Right lobe of liver (tissue), 6 donors: ENCODE measurements around the gene EPHA6. TPM values are rescaled to one million over a fixed set of nuclear protein-coding genes. Genes with fewer than 3 reads are reported as not detected.

Experiments
- ATAC-seq, 4 donors: fragments of 200-7000 bp; cut with Tn5 transposase; one replicate each; pipeline ENCODE4 v1.9.1; 2020; ENCODE audit warnings: mild to moderate bottlenecking in 4 of 4, moderate library complexity in 4 of 4
- DNase-seq, 3 donors: peaks; one replicate each; pipeline ENCODE4 v3.0.0-alpha.2; 2020
- H3K27ac ChIP-seq, 3 donors: fragments of 200-600 bp; one replicate each; pipeline ENCODE4 v1.8.0; 2022
- H3K27me3 ChIP-seq, 2 donors: fragments of 200-600 bp; one replicate each; pipeline ENCODE4 v1.8.0; 2022
- H3K36me3 ChIP-seq, 4 donors: fragments of 200-600 bp; sonication (generic) in 1 of 4; one replicate each; pipeline versions ENCODE4 v1.5.1 to v1.8.0; 2017 to 2022; ENCODE audit warnings: control low read depth in 1 of 4
- H3K4me1 ChIP-seq, 4 donors: fragments of 200-600 bp; sonication (generic) in 1 of 4; one replicate each; pipeline versions ENCODE4 v1.5.1 to v1.8.0; 2017 to 2022; ENCODE audit warnings: control low read depth in 1 of 4
- H3K4me3 ChIP-seq, 3 donors: fragments of 200-600 bp; one replicate each; pipeline ENCODE4 v1.8.0; 2022
- H3K9me3 ChIP-seq, 4 donors: fragments of 200-600 bp; sonication (generic) in 1 of 4; one replicate each; pipeline versions ENCODE4 v1.5.1 to v1.8.0; 2017 to 2022; ENCODE audit warnings: control low read depth in 1 of 4
- CTCF ChIP-seq, 4 donors: fragments of 200-600 bp in 3 of 4; fragments of 450-650 bp in 1 of 4; IDR thresholded peaks; one replicate each; pipeline versions ENCODE4 v1.5.1 to v1.8.0; 2016 to 2022; ENCODE audit warnings: antibody characterized with exemption in 4 of 4, mild to moderate bottlenecking in 2 of 4
- POLR2A ChIP-seq: fragments of 450-650 bp; IDR thresholded peaks from one replicate; pipeline ENCODE4 v1.6.1; 2017; ENCODE audit warnings: antibody characterized with exemption, mild to moderate bottlenecking
- WGBS: methylation state at CpG from one replicate; pipeline ENCODE4 v1.1.6; 2018; ENCODE audit warnings: low coverage, low lambda C conversion rate; ENCODE audit not compliant: insufficient coverage; ENCODE audit errors: missing lambda C conversion rate; 5-methylcytosine and 5-hydroxymethylcytosine counted together
- intact Hi-C, 2 donors: fragments of 100-400 bp; cut with DNase I; formaldehyde crosslinking; loops; one replicate each; pipeline versions ENCODE4 v1.11.2 to v1.14.1; 2022
- total RNA-seq, 6 experiments: library from RNA; depleted of rRNA in 2 of 6; stranded (reverse); fragments of >200 nt in 2 of 6; fragmentation: NEBNext Ultra II Directional in 3 of 6; extraction: Animal tissue kit (Norgen Biotek cat#: 25700) in 3 of 6; gene quantifications; one replicate each; pipeline versions ENCODE4 v1.1.0 to v1.2.4, GENCODE V29; 2016 to 2023
- donor health status: DM: no; HTN: yes; CAD: no.
- donor health status: DM: no; HTN: no; CAD: no.
- donor health status: DM: no; HTN: no; CAD: no.
- donor health status: DM: no; HTN: yes; CAD: no.
- donor health status: DM: no; HTN: yes; CAD: no.

The EPHA6 gene
- total RNA-seq, 6 experiments from 2014 or later, result not detected

GRCh38 chr3:97647441-97647982, 833.1 kb downstream of the EPHA6 start:
- TF ChIP-seq CTCF (IDR thresholded peaks at IDR 0.05) (no peak), POLR2A (no peak)
- Histone ChIP-seq H3K27ac (no peak overlapping the region), H3K9me3 (no peaks in the 10 kb centered on the region), H3K27me3 (no peaks in the 10 kb centered on the region), H3K4me1 (no peaks in the 10 kb centered on the region), H3K4me3 (no peak overlapping the region), H3K36me3 (no peaks in the 10 kb centered on the region)
- no peak for DNase-seq
- 77% methylated on average over 1 of the region's 1 CpG for WGBS
- intact Hi-C loops, result no loop called here
- ATAC-seq, result no peak

- H3K27me3 ChIP-seq, result no peaks in the 10 kb centered on the region
- no peaks in the 10 kb centered on the region for H3K9me3 ChIP-seq
- no peak for TF ChIP-seq POLR2A
- ATAC-seq (no peak), DNase-seq (no peak)
- intact Hi-C loops, result no loop called here
- 16% methylated on average over 1 of the region's 1 CpG for WGBS
- H3K4me1 ChIP-seq, result no peaks in the 10 kb centered on the region
- H3K36me3 ChIP-seq, result no peaks in the 10 kb centered on the region
- H3K27ac ChIP-seq, result no peak overlapping the region
- no peak overlapping the region for H3K4me3 ChIP-seq
Observed at GRCh38 chr3:97655971-97656370, 841.6 kb downstream of the EPHA6 start.

- intact Hi-C loops, result no loop called here
- Histone ChIP-seq H3K27ac (no peak overlapping the region), H3K36me3 (no peaks in the 10 kb centered on the region), H3K27me3 (no peaks in the 10 kb centered on the region), H3K4me1 (no peaks in the 10 kb centered on the region), H3K4me3 (no peak overlapping the region), H3K9me3 (no peaks in the 10 kb centered on the region)
- ATAC-seq, result no peak
- TF ChIP-seq CTCF (IDR thresholded peaks at IDR 0.05) (no peak), POLR2A (no peak)
- DNase-seq, result no peak
Observed at GRCh38 chr3:97656638-97657037, 842.2 kb downstream of the EPHA6 start.

- no peaks in the 10 kb centered on the region for H3K9me3 ChIP-seq
- no peak overlapping the region for H3K27ac ChIP-seq
- intact Hi-C loops, result no loop called here
- 39% methylated on average over 3 of the region's 3 CpGs for WGBS
- no peaks in the 10 kb centered on the region for H3K27me3 ChIP-seq
- TF ChIP-seq CTCF (IDR thresholded peaks at IDR 0.05) (peak; percentile 30 to 66 (median 52)), POLR2A (no peak)
- DNase-seq (no peak), ATAC-seq (peak in 1 of 4 donors; percentile 53)
- no peak overlapping the region for H3K4me3 ChIP-seq
- H3K4me1 ChIP-seq, result no peaks in the 10 kb centered on the region
- no peaks in the 10 kb centered on the region for H3K36me3 ChIP-seq
Observed at GRCh38 chr3:97658668-97659285, 844.4 kb downstream of the EPHA6 start.

GRCh38 chr3:97662264-97662663, 847.9 kb downstream of the EPHA6 start:
- ATAC-seq (no peak), DNase-seq (no peak)
- TF ChIP-seq POLR2A, result no peak
- no peak for TF ChIP-seq CTCF (IDR thresholded peaks at IDR 0.05)
- no peaks in the 10 kb centered on the region for H3K36me3 ChIP-seq
- intact Hi-C loops, result no loop called here
- no peaks in the 10 kb centered on the region for H3K27me3 ChIP-seq
- no peak overlapping the region for H3K27ac ChIP-seq
- 38% methylated on average over 5 of the region's 5 CpGs for WGBS
- no peaks in the 10 kb centered on the region for H3K9me3 ChIP-seq
- no peaks in the 10 kb centered on the region for H3K4me1 ChIP-seq
- H3K4me3 ChIP-seq, result no peak overlapping the region
